Hair follicle dermal papilla cell (primary cell): ENCODE data around the gene NXPH4. TPM values are rescaled to one million over a fixed set of nuclear protein-coding genes. Genes with fewer than 3 reads are reported as not detected.

Source experiments
- small RNA-seq: library from RNA; depleted of rRNA; stranded (forward); fragments of <200 nt; gene quantifications from one replicate; pipeline ENCODE3, GENCODE V24; 2012
- total RNA-seq: library from RNA; depleted of rRNA; stranded (reverse); fragments of >200 nt; gene quantifications from 2 replicates; pipeline ENCODE4 v1.2.3, GENCODE V29; 2012

NXPH4 gene
- total RNA-seq: 1.1 and 2.3 TPM in 2 replicates

GRCh38 chr12:57216014-57216911, at the start of gene NXPH4:
NXPH4 (plus strand) TSS chr12:57216794; CDS start chr12:57216970, 176 bp downstream.

GRCh38 chr12:57229634-57230380, 13.2 kb downstream of the NXPH4 start, which contains the start of gene SHMT2:
SHMT2 (plus strand) TSS chr12:57229711; CDS start chr12:57229779, 68 bp downstream.

GRCh38 chr12:57250956-57251355, 34.4 kb downstream of the NXPH4 start, which contains the start of gene STAC3:
STAC3 (minus strand) TSS chr12:57251187; CDS start chr12:57249636, 1,551 bp downstream.

Small RNA genes within 50 kb of the gene (small RNA-seq; reads per million reads assigned to genes)
- 1.2 reads per million, percentile 25 among the genes with 10 or more reads in this experiment for gene MIR1228

Other genes starting within 250 kb of the NXPH4 start
- 6.4 and 8.3 TPM in 2 replicates for gene ZBTB39, start 210.2 kb upstream of the NXPH4 start, total RNA-seq
- gene TAC3, start 200.3 kb upstream of the NXPH4 start, total RNA-seq: not detected in 2 replicates
- 0.12 TPM in 1 of 2 replicates, not detected in the other for gene MYO1A, start 166.7 kb upstream of the NXPH4 start, total RNA-seq
- gene NEMP1, start 138.0 kb upstream of the NXPH4 start, total RNA-seq: 3.9 and 4.9 TPM in 2 replicates
- 49.7 and 51.2 TPM in 2 replicates for gene NAB2, start 127.7 kb upstream of the NXPH4 start, total RNA-seq
- 129 and 138 TPM in 2 replicates for gene STAT6, start 105.4 kb upstream of the NXPH4 start, total RNA-seq
- gene LRP1, start 88.3 kb upstream of the NXPH4 start, total RNA-seq: 581 and 702 TPM in 2 replicates
- gene LRP1-AS, start 69.2 kb upstream of the NXPH4 start, total RNA-seq: not detected in 2 replicates
- gene SHMT2, start 12.9 kb downstream of the NXPH4 start, total RNA-seq: 209 and 258 TPM in 2 replicates
- 0.81 TPM in 1 of 2 replicates, not detected in the other for gene STAC3, start 34.4 kb downstream of the NXPH4 start, total RNA-seq
- gene R3HDM2, start 214.2 kb downstream of the NXPH4 start, total RNA-seq: 21.6 and 21.7 TPM in 2 replicates
- not detected in 2 replicates for gene INHBC, start 218.0 kb downstream of the NXPH4 start, total RNA-seq
- 0.85 and 1.8 TPM in 2 replicates for gene INHBE, start 238.5 kb downstream of the NXPH4 start, total RNA-seq
- 0.16 and 0.61 TPM in 2 replicates for gene GLI1, start 243.0 kb downstream of the NXPH4 start, total RNA-seq